ENCODE results near the gene HAL. TPM values are rescaled to one million over a fixed set of nuclear protein-coding genes. Genes with fewer than 3 reads are reported as not detected.

The HAL gene
- total and polyA plus RNA-seq, 3 donors from 2014 or later: 0.37 to 0.74 (median 0.39) TPM

- Histone ChIP-seq H3K27ac (no peak overlapping the region), H3K4me1 (no peaks in the 10 kb centered on the region), H3K9me3 (no peaks in the 10 kb centered on the region), H3K4me3 (no peak overlapping the region), H3K36me3 (ENCODE audit: low read depth, missing control alignments) (no peaks in the 10 kb centered on the region), H3K27me3 (no peaks in the 10 kb centered on the region)
- 67 to 73% methylated on average over 1 of the region's 1 CpG for WGBS, 2 donors
- DNase-seq: no peak
- intact Hi-C loops (cut with DNase I; ENCODE audit: low total_unique reads): no loop called here
- no peak for TF ChIP-seq POLR2A (IDR thresholded peaks at IDR 0.05)
Observed at GRCh38 chr12:95959107-95959506, 37.0 kb downstream of the HAL start.

GRCh38 chr12:95956557-95957145 lies 39.5 kb downstream of the HAL start:
- H3K4me1 ChIP-seq: no peaks in the 10 kb centered on the region
- DNase-seq: peak; percentile 46
- no peaks in the 10 kb centered on the region for H3K27me3 ChIP-seq
- TF ChIP-seq CTCF (IDR thresholded peaks at IDR 0.05) (no peak), POLR2A (IDR thresholded peaks at IDR 0.05) (no peak)
- no peak overlapping the region for H3K27ac ChIP-seq
- intact Hi-C loops (cut with DNase I; ENCODE audit: low total_unique reads): no loop called here
- H3K36me3 ChIP-seq (ENCODE audit: low read depth, missing control alignments): no peaks in the 10 kb centered on the region
- H3K4me3 ChIP-seq: peak overlapping the region in 1 of 2 donors; percentile 4
- 43 to 58% methylated on average over 22 to 27 of the region's 27 CpGs for WGBS, 2 donors
- no peaks in the 10 kb centered on the region for H3K9me3 ChIP-seq

GRCh38 chr12:95955549-95956159 lies 40.5 kb downstream of the HAL start:
- TF ChIP-seq POLR2A (IDR thresholded peaks at IDR 0.05) (no peak), CTCF (IDR thresholded peaks at IDR 0.05) (no peak)
- DNase-seq: no peak
- Histone ChIP-seq H3K27me3 (no peaks in the 10 kb centered on the region), H3K27ac (no peak overlapping the region), H3K4me1 (no peaks in the 10 kb centered on the region), H3K4me3 (no peak overlapping the region), H3K36me3 (ENCODE audit: low read depth, missing control alignments) (no peaks in the 10 kb centered on the region), H3K9me3 (no peaks in the 10 kb centered on the region)
- intact Hi-C loops (cut with DNase I; ENCODE audit: low total_unique reads): no loop called here
- 87% methylated on average over 7 of the region's 7 CpGs for WGBS, 2 donors

GRCh38 chr12:95953000-95953399 lies 43.1 kb downstream of the HAL start:
- no peaks in the 10 kb centered on the region for H3K36me3 ChIP-seq (ENCODE audit: low read depth, missing control alignments)
- H3K27me3 ChIP-seq: no peaks in the 10 kb centered on the region
- H3K9me3 ChIP-seq: no peaks in the 10 kb centered on the region
- no peak overlapping the region for H3K4me3 ChIP-seq
- WGBS, 2 donors: 26 to 29% methylated on average over 1 of the region's 1 CpG
- no peaks in the 10 kb centered on the region for H3K4me1 ChIP-seq
- TF ChIP-seq POLR2A (IDR thresholded peaks at IDR 0.05): no peak
- no peak for TF ChIP-seq CTCF (IDR thresholded peaks at IDR 0.05)
- DNase-seq: no peak
- intact Hi-C loops (cut with DNase I; ENCODE audit: low total_unique reads): no loop called here
- H3K27ac ChIP-seq: no peak overlapping the region

GRCh38 chr12:95951515-95951914 lies 44.6 kb downstream of the HAL start:
- intact Hi-C loops (cut with DNase I; ENCODE audit: low total_unique reads): no loop called here
- no peaks in the 10 kb centered on the region for H3K4me1 ChIP-seq
- no peak for DNase-seq
- no peaks in the 10 kb centered on the region for H3K9me3 ChIP-seq
- no peaks in the 10 kb centered on the region for H3K36me3 ChIP-seq (ENCODE audit: low read depth, missing control alignments)
- no peak overlapping the region for H3K27ac ChIP-seq
- H3K27me3 ChIP-seq: no peaks in the 10 kb centered on the region
- TF ChIP-seq POLR2A (IDR thresholded peaks at IDR 0.05): no peak
- no peak for TF ChIP-seq CTCF (IDR thresholded peaks at IDR 0.05)
- no peak overlapping the region for H3K4me3 ChIP-seq

All from testis (tissue), 3 donors.